T-helper 17 cell (primary cell): ENCODE data around the gene TNFRSF21. TPM values are rescaled to one million over a fixed set of nuclear protein-coding genes. Genes with fewer than 3 reads are reported as not detected.
"Not testable (repeated sequence)": the region's sequence is repeated elsewhere in the genome, so short reads cannot be mapped to it uniquely, and the experiment has no call there.

Experiments
- ATAC-seq: fragments of 150-1000 bp; cut with Tn5 transposase; 2 replicates; pipeline ENCODE4 v1.10.0; 2021; ENCODE audit warnings: mild to moderate bottlenecking, moderate library complexity
- DNase-seq, 3 donors: peaks; one replicate each; pipeline versions ENCODE4 v3.0.0 to v3.0.0-alpha.2; 2020 to 2021
- H3K9me3 ChIP-seq: one replicate; pipeline ENCODE4 v1.7.0; 2013; ENCODE audit warnings: low read length, mild to moderate bottlenecking; ENCODE audit not compliant: control insufficient read depth, poor library complexity, severe bottlenecking
- H3K27ac Mint-ChIP-seq: one replicate; pipeline ENCODE4 v1.8.0; 2022; ENCODE audit warnings: mild to moderate bottlenecking, moderate library complexity, mixed read lengths
- H3K27me3 Mint-ChIP-seq: one replicate; pipeline ENCODE4 v1.8.0; 2022; ENCODE audit warnings: mixed read lengths
- H3K36me3 Mint-ChIP-seq: one replicate; pipeline ENCODE4 v1.8.0; 2022; ENCODE audit warnings: low read depth, mixed read lengths
- H3K4me1 Mint-ChIP-seq: one replicate; pipeline ENCODE4 v1.8.0; 2022; ENCODE audit warnings: mild to moderate bottlenecking, mixed read lengths
- H3K4me3 Mint-ChIP-seq: one replicate; pipeline ENCODE4 v1.8.0; 2022; ENCODE audit warnings: mild to moderate bottlenecking, moderate library complexity, mixed read lengths
- total RNA-seq, 4 donors: library from RNA in 2 of 4; stranded (reverse) in 2 of 4; gene quantifications; one replicate each; pipeline ENCODE4 v1.2.3 and lab custom pipeline; 2022 to 2026

TNFRSF21 gene
- total RNA-seq, 2 donors from 2014 or later: 0.10 to 0.47 TPM

DNA sequence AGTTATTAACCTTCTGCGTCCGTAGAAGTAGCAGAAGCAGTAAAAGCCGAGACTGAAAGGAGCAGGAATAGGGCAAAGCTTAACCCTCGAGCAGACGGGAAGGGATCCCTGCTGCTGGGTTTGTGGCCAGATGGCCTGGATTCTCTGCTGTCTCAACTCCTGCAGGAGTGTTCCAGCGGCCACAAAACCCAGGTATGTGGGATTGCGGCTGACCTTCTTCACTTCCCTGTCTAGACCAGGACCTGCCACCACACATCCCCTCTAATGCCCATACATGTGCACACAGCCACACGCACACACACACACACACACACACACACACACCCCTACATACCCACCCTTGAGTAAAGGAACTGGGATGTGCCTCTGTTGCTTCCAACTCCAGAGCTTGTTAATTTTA, 33.1 kb upstream of the TNFRSF21 start:
- DNase-seq: no peak

DNA sequence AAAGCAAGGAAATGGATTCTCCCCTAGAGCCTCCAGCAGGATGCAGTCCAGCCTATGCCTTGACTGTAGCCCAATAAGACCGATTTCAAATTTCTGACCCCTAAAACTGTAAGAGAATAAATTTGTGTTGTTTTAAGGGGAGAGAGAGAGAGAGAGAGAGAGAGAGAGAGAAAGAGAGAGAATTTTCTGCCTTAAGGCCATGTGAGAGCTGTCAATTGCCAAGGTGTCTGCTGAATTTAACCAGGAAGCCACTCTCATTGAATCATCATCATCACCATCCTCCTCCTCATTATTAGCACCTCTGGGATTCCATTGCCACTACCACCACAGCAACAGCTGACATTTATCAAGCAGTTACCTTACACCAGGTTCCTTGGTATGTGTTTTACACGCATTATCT, 27.8 kb upstream of the TNFRSF21 start:
- no peak overlapping the region for H3K4me3 Mint-ChIP-seq
- ATAC-seq (no peak), DNase-seq (no peak)
- H3K36me3 Mint-ChIP-seq: no peaks in the 10 kb centered on the region
- H3K27me3 Mint-ChIP-seq: no peaks in the 10 kb centered on the region
- H3K9me3 ChIP-seq: no peaks in the 10 kb centered on the region
- H3K27ac Mint-ChIP-seq: no peak overlapping the region
- peaks cover 2% of the 10 kb centered on the region for H3K4me1 Mint-ChIP-seq

More for the DNA sequence above, 33.1 kb upstream of the TNFRSF21 start:
- ATAC-seq: no peak
- H3K27me3 Mint-ChIP-seq: peaks cover 11% of the 10 kb centered on the region
- H3K27ac Mint-ChIP-seq: no peak overlapping the region
- no peaks in the 10 kb centered on the region for H3K4me1 Mint-ChIP-seq
- no peaks in the 10 kb centered on the region for H3K9me3 ChIP-seq
- H3K4me3 Mint-ChIP-seq: no peak overlapping the region
- no peaks in the 10 kb centered on the region for H3K36me3 Mint-ChIP-seq

DNA sequence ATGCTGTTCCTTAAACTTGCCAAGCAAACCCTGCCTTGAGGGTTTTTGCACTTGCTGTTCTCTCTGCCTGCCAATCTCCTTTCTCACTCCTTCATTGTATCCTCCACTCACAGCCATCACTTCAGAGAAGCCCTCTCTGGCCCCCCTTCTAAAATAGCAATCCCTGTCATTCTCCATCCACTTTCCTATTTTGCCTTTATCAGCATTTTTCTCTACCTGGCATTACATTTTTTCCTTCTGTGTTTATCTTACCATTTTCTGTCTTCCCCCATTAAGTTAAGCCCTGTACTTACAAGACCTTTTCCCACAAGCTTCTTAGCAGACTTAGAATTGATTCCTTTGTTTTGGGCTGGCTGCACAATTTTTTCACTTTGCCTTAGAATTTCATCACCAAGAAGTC, 26.6 kb upstream of the TNFRSF21 start:
- ATAC-seq: no peak
- peaks cover 2% of the 10 kb centered on the region for H3K4me1 Mint-ChIP-seq
- no peak overlapping the region for H3K27ac Mint-ChIP-seq
- DNase-seq: no peak
- H3K27me3 Mint-ChIP-seq: no peaks in the 10 kb centered on the region
- no peaks in the 10 kb centered on the region for H3K9me3 ChIP-seq
- no peak overlapping the region for H3K4me3 Mint-ChIP-seq
- no peaks in the 10 kb centered on the region for H3K36me3 Mint-ChIP-seq

DNA sequence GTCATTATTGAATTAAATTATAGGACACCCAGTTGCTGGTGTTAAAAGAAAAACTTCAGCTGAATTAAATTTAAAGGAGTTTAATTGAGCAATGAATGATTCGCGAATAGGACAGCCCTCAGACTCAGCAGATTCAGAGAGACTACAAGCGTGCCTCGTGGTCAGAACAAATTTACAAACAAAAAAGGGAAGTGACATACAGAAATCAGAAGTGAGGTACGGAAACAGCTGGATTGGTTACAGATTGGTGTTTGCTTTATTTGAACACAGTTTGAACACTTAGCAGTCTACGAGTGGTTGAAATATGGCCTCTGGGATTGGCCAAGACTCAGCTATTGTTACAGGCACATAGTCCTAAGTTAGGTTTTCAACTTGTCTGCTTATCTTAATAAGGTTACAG, 25.8 kb upstream of the TNFRSF21 start:
- ATAC-seq: no peak
- Mint-ChIP-seq H3K4me1 (peaks cover 2% of the 10 kb centered on the region), H3K4me3 (no peak overlapping the region), H3K27ac (no peak overlapping the region), H3K36me3 (no peaks in the 10 kb centered on the region), H3K27me3 (no peaks in the 10 kb centered on the region)
- DNase-seq: no peak
- no peaks in the 10 kb centered on the region for H3K9me3 ChIP-seq

DNA sequence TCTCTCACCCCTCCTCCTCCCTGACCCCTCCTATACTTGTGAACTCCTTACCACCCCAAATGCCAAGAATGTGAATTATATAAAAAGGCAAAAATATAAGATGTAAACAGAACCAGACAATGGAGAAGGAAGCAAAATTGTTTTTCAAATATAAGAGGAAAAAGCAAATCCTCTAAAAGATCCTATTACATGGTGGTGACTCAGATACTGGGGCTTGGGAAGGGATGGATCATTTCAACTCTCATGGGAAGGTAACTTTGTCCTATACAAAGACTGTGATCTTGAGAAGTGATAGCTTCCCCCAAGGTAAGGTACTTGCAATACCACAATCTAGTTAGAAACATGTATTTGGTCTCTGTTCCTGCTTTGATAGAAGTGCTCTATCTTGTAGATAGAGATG, 24.6 kb upstream of the TNFRSF21 start:
- Mint-ChIP-seq H3K27me3 (no peaks in the 10 kb centered on the region), H3K4me3 (no peak overlapping the region), H3K4me1 (peaks cover 2% of the 10 kb centered on the region), H3K36me3 (no peaks in the 10 kb centered on the region), H3K27ac (no peak overlapping the region)
- ATAC-seq: no peak
- no peak for DNase-seq
- H3K9me3 ChIP-seq: no peaks in the 10 kb centered on the region

DNA sequence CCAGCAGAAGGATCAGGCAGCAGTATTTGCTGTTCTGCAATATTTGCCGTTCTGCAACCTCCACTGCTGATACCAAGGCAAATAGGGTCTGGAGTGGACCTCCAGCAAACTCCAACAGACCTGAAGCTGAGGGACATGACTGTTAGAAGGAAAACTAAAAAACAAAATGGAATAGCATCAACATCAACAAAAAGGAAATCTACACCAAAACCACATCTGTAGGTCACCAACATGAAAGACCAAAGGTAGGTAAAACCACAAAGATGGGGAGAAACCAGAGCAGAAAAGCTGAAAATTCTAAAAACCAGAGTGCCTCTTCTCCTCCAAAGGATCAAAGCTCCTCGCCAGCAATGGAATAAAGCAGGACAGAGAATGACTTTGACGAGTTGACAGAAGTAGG, 18.9 kb upstream of the TNFRSF21 start:
- not testable (repeated sequence) for H3K27ac Mint-ChIP-seq, H3K4me3 Mint-ChIP-seq, H3K4me1 Mint-ChIP-seq, H3K27me3 Mint-ChIP-seq, H3K36me3 Mint-ChIP-seq, DNase-seq, ATAC-seq, H3K9me3 ChIP-seq

- H3K9me3 ChIP-seq, H3K4me1 Mint-ChIP-seq, H3K27ac Mint-ChIP-seq, ATAC-seq, H3K4me3 Mint-ChIP-seq, H3K36me3 Mint-ChIP-seq, DNase-seq, H3K27me3 Mint-ChIP-seq: not testable (repeated sequence)
Observed at GRCh38 chr6:47328139-47328538, 18.4 kb upstream of the TNFRSF21 start.

DNA sequence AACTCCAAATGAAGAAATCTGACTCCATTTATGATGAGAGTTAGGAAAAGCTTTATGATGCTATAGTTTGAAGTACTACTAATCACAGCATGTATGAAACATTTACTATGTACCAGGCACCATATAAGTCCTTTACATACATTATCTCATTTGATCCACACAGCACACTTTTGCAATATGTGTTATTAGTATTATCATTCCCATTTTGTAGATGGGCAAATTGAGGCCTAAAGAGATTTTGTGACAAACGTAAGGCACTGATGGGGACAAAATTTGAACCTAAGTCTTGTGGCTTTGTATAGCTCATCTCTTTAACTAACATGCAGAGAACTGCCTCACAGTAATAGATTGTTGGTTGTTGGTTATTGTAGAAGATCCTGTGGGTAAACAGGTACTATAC, 14.2 kb upstream of the TNFRSF21 start:
- Mint-ChIP-seq H3K4me3 (no peak overlapping the region), H3K27me3 (peaks cover 13% of the 10 kb centered on the region), H3K4me1 (peaks cover 7% of the 10 kb centered on the region), H3K27ac (no peak overlapping the region), H3K36me3 (no peaks in the 10 kb centered on the region)
- no peaks in the 10 kb centered on the region for H3K9me3 ChIP-seq
- DNase-seq (no peak), ATAC-seq (no peak)

GRCh38 chr6:47323321-47323720, 13.6 kb upstream of the TNFRSF21 start:
- Mint-ChIP-seq H3K36me3 (no peaks in the 10 kb centered on the region), H3K27ac (no peak overlapping the region), H3K4me3 (no peak overlapping the region), H3K27me3 (peaks cover 13% of the 10 kb centered on the region), H3K4me1 (peaks cover 4% of the 10 kb centered on the region)
- H3K9me3 ChIP-seq: no peaks in the 10 kb centered on the region
- no peak for DNase-seq
- ATAC-seq: no peak

DNA sequence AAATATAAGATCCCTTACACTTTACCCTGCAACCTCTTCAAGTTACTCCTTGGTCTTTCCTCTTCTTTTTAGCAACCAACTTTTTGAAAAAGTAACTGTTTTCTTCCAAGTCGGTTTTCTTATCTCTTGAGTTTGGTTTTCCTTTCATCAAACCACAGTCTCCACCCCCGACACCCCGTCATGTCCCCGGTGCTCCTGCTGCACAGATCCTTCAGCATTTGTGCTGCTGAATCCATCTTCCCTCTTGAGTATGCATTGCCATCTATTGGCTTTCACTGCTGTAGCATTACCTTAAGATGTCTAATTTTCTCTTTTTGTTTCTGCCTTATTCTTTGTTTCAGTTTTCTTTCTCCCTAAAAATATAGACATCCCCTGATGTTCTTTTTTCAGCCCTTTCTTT, 11.9 kb upstream of the TNFRSF21 start:
- Mint-ChIP-seq H3K27ac (no peak overlapping the region), H3K4me3 (no peak overlapping the region), H3K4me1 (peaks cover 4% of the 10 kb centered on the region), H3K27me3 (peaks cover 22% of the 10 kb centered on the region), H3K36me3 (no peaks in the 10 kb centered on the region)
- no peak for ATAC-seq
- H3K9me3 ChIP-seq: no peaks in the 10 kb centered on the region
- no peak for DNase-seq

DNA sequence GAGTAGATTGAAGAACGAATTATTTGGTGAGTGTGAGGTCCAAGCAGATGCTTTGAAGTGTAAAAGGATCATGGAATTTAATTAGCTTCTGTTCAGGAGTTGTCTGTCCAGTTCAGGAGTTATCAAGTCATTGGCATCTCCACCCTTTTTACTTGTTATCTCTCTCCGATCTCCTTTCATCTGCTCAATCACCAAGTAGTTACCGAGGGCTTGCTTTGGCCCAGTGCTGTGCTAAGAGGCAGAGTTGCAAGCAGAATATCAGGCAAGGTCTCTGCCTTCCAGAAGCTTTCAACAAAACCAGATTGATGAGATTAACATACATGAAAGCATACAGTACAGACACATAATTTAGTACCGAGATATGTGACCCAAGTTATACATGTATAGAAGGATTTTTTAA, 10.2 kb upstream of the TNFRSF21 start:
- peaks cover 39% of the 10 kb centered on the region for H3K27me3 Mint-ChIP-seq

DNA sequence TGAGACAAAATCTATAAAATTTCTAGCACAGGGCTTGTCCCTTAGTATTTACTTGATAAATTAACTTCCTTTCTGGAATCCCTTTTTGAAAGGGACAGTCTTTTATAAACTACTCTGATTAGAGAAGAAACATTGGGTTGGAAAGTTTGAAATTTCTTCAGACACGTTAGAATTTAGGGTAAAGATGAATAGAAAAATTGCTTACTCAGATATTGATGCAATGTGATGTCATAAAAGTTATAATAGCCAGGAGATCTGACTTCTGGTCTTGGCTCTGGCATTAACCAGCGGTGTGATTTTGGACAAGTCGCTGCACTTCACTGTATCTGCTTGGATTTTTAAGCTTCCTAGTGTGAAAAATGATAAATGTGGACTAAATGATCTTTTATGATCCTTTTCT, 9.7 kb upstream of the TNFRSF21 start:
- no peak overlapping the region for H3K4me3 Mint-ChIP-seq
- peaks cover 4% of the 10 kb centered on the region for H3K4me1 Mint-ChIP-seq
- no peaks in the 10 kb centered on the region for H3K9me3 ChIP-seq
- H3K27me3 Mint-ChIP-seq: peaks cover 44% of the 10 kb centered on the region
- ATAC-seq: no peak
- no peak for DNase-seq
- no peak overlapping the region for H3K27ac Mint-ChIP-seq
- peaks cover 3% of the 10 kb centered on the region for H3K36me3 Mint-ChIP-seq

More for the DNA sequence above, 10.2 kb upstream of the TNFRSF21 start:
- ATAC-seq (no peak), DNase-seq (no peak)
- Mint-ChIP-seq H3K4me3 (no peak overlapping the region), H3K36me3 (peaks cover 2% of the 10 kb centered on the region), H3K27ac (no peak overlapping the region), H3K4me1 (peaks cover 4% of the 10 kb centered on the region)
- no peaks in the 10 kb centered on the region for H3K9me3 ChIP-seq

DNA sequence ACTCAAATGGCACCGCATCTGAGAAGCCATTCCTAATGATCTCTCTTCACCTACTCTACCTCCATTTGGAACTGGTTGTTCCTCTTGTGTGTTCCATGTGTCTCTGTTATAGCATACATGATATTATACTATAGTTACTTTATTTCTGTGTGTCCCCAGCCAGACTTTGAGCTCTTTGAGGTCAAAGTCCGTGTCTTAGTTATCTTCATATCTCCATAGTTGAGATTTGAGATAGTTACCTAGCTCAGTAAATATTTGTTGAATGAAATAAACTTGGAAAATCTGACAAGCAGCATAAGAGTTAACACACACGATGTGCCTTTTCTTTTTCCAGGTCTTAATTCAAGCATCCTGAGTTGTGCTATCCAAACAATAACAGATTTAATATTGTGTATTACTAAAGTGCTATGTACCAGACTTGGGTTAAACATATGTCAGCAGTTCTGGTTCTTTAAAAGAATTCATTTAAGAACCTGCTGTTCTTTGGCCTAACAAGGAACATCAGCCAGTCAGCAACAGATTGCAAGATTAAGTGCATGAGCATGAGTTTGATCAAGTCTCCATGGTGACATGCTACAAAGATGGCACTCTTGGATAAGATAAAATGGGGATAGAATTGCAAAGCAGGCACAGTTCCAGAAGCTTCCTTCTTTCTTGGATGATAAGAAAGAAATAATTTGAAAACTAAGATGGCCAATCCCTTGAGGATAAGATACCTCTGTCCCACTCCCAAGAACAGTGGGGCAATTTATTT, 8.7 kb upstream of the TNFRSF21 start:
- Mint-ChIP-seq H3K4me1 (peaks cover 4% of the 10 kb centered on the region), H3K27ac (no peak overlapping the region), H3K27me3 (peaks cover 54% of the 10 kb centered on the region), H3K4me3 (no peak overlapping the region), H3K36me3 (peaks cover 3% of the 10 kb centered on the region)
- DNase-seq (no peak), ATAC-seq (no peak)
- H3K9me3 ChIP-seq: no peaks in the 10 kb centered on the region

DNA sequence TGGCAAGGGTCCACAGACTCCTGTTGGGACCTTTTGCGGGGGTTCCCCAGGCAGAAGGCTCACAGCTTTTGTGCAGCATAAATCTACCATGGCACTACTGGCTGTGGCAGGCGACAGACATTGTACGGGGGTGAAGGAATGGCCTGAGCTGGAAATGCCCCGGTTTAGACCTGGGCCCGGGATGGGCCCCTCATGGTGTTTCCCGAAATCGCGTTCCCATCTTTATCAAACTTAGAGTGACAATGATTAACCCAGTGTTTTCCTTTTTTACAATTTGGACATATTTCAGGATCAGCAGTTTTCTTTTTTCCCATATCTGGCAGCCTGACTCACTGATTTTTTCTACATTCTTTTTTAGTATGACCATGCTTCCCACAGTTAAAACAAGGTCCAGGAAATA, 5.5 kb upstream of the TNFRSF21 start:
- H3K36me3 Mint-ChIP-seq, H3K4me3 Mint-ChIP-seq, H3K9me3 ChIP-seq, H3K4me1 Mint-ChIP-seq, H3K27ac Mint-ChIP-seq, ATAC-seq, DNase-seq: not testable (repeated sequence)
- H3K27me3 Mint-ChIP-seq: peaks cover 65% of the 10 kb centered on the region
